Vagina (tissue), 2 donors: ENCODE measurements around the gene MOB4. TPM values are rescaled to one million over a fixed set of nuclear protein-coding genes. Genes with fewer than 3 reads are reported as not detected.

ENCODE experiments used
- DNase-seq, 2 donors: peaks; one replicate each; pipeline ENCODE4 v3.0.0-alpha.2; 2017; ENCODE audit errors: extremely low spot score in 2 of 2
- H3K27ac ChIP-seq: fragments of 200-600 bp; sonication (generic); one replicate; pipeline ENCODE4 v1.5.1; 2019
- H3K27me3 ChIP-seq: fragments of 200-600 bp; sonication (generic); one replicate; pipeline ENCODE4 v1.5.1; 2019
- H3K36me3 ChIP-seq, 2 donors: fragments of 200-600 bp; sonication (generic); one replicate each; pipeline ENCODE4 v1.5.1; 2017 to 2019
- H3K4me1 ChIP-seq: fragments of 200-600 bp; sonication (generic); one replicate; pipeline ENCODE4 v1.5.1; 2019
- H3K4me3 ChIP-seq, 2 donors: fragments of 200-600 bp; sonication (generic); 1 replicate in 1 of 2; 2 replicates in 1 of 2; pipeline ENCODE4 v1.5.1; 2016 to 2019
- H3K9me3 ChIP-seq: fragments of 200-600 bp; sonication (generic); one replicate; pipeline ENCODE4 v1.5.1; 2019
- CTCF ChIP-seq, 3 experiments: fragments of 450-650 bp in 2 of 3; fragments of 200-600 bp in 1 of 3; sonication (generic) in 1 of 3; IDR thresholded peaks; one replicate each; pipeline ENCODE4 v1.5.1; 2017 to 2019; ENCODE audit warnings: antibody characterized with exemption in 3 of 3, mild to moderate bottlenecking in 2 of 3, moderate library complexity in 2 of 3
- POLR2A ChIP-seq, 2 donors: fragments of 450-650 bp; IDR thresholded peaks; one replicate each; pipeline ENCODE4 v1.6.1; 2017; ENCODE audit warnings: antibody characterized with exemption in 2 of 2, mild to moderate bottlenecking in 2 of 2, moderate library complexity in 2 of 2
- POLR2AphosphoS5 ChIP-seq, 2 donors: sonication (generic); formaldehyde crosslinking; IDR thresholded peaks; one replicate each; pipeline ENCODE4 v1.9.0; 2017; ENCODE audit warnings: antibody characterized with exemption in 2 of 2, mild to moderate bottlenecking in 2 of 2, low read depth in 1 of 2; ENCODE audit not compliant: insufficient read depth in 1 of 2
- intact Hi-C: fragments of 100-400 bp; cut with DNase I; formaldehyde crosslinking; loops from one replicate; pipeline ENCODE4 v1.15.1; 2023
- total RNA-seq: library from RNA; depleted of rRNA; stranded (reverse); fragments of >200 nt; gene quantifications from one replicate; pipeline ENCODE4 v1.2.3, GENCODE V29; 2016

Gene MOB4
- total RNA-seq, 1 donor from 2014 or later = 24.3 TPM

GRCh38 chr2:197513915-197514314 lies 2.0 kb upstream of the MOB4 start:
- intact Hi-C loops = no loop called here
- Histone ChIP-seq H3K4me1 (peaks cover 27% of the 10 kb centered on the region), H3K27ac (no peak overlapping the region), H3K4me3 (no peak overlapping the region), H3K27me3 (no peaks in the 10 kb centered on the region), H3K9me3 (no peaks in the 10 kb centered on the region), H3K36me3 (no peaks in the 10 kb centered on the region)
- TF ChIP-seq CTCF (IDR thresholded peaks at IDR 0.05) = no peak
- TF ChIP-seq POLR2AphosphoS5 (IDR thresholded peaks at IDR 0.05; ENCODE audit: insufficient read depth in 1 of 2, low read depth in 1 of 2) = no peak
- no peak for TF ChIP-seq POLR2A (IDR thresholded peaks at IDR 0.05)
- DNase-seq = no peak

- DNase-seq = no peak
- TF ChIP-seq CTCF (IDR thresholded peaks at IDR 0.05) (no peak), POLR2AphosphoS5 (IDR thresholded peaks at IDR 0.05; ENCODE audit: insufficient read depth in 1 of 2, low read depth in 1 of 2) (no peak), POLR2A (IDR thresholded peaks at IDR 0.05) (no peak)
- Histone ChIP-seq H3K4me3 (no peak overlapping the region), H3K27ac (peak overlapping the region; percentile 93), H3K27me3 (no peaks in the 10 kb centered on the region), H3K4me1 (peaks cover 33% of the 10 kb centered on the region), H3K36me3 (no peaks in the 10 kb centered on the region), H3K9me3 (no peaks in the 10 kb centered on the region)
- intact Hi-C loops = no loop called here
These were observed 1.1 kb upstream of the MOB4 start for GRCh38 chr2:197514754-197515153.

GRCh38 chr2:197515315-197515738 lies 539 bp upstream of the MOB4 start:
- Histone ChIP-seq H3K27me3 (no peaks in the 10 kb centered on the region), H3K27ac (peak overlapping the region; percentile 93), H3K9me3 (no peaks in the 10 kb centered on the region), H3K36me3 (no peaks in the 10 kb centered on the region), H3K4me1 (peaks cover 33% of the 10 kb centered on the region), H3K4me3 (peak overlapping the region; percentile 76 to 91)
- DNase-seq = no peak
- TF ChIP-seq CTCF (IDR thresholded peaks at IDR 0.05) (no peak), POLR2AphosphoS5 (IDR thresholded peaks at IDR 0.05; ENCODE audit: insufficient read depth in 1 of 2, low read depth in 1 of 2) (no peak), POLR2A (IDR thresholded peaks at IDR 0.05) (no peak)
- intact Hi-C loops = no loop called here

- Histone ChIP-seq H3K9me3 (no peaks in the 10 kb centered on the region), H3K27ac (peak overlapping the region; percentile 93), H3K4me1 (peaks cover 33% of the 10 kb centered on the region), H3K27me3 (no peaks in the 10 kb centered on the region), H3K36me3 (no peaks in the 10 kb centered on the region), H3K4me3 (peak overlapping the region; percentile 76 to 91)
- no peak for DNase-seq
- intact Hi-C loops = no loop called here
- TF ChIP-seq POLR2A (IDR thresholded peaks at IDR 0.05) (no peak), CTCF (IDR thresholded peaks at IDR 0.05) (no peak), POLR2AphosphoS5 (IDR thresholded peaks at IDR 0.05; ENCODE audit: insufficient read depth in 1 of 2, low read depth in 1 of 2) (no peak)
These were observed 511 bp downstream of the MOB4 start for GRCh38 chr2:197516393-197516761.

- H3K36me3 ChIP-seq = no peaks in the 10 kb centered on the region
- intact Hi-C loops = no loop called here
- DNase-seq = no peak
- peak overlapping the region; percentile 76 to 91 for H3K4me3 ChIP-seq
- H3K9me3 ChIP-seq = no peaks in the 10 kb centered on the region
- no peaks in the 10 kb centered on the region for H3K27me3 ChIP-seq
- H3K4me1 ChIP-seq = peaks cover 33% of the 10 kb centered on the region
- TF ChIP-seq POLR2A (IDR thresholded peaks at IDR 0.05) (no peak), CTCF (IDR thresholded peaks at IDR 0.05) (no peak), POLR2AphosphoS5 (IDR thresholded peaks at IDR 0.05; ENCODE audit: insufficient read depth in 1 of 2, low read depth in 1 of 2) (no peak)
- H3K27ac ChIP-seq = peak overlapping the region; percentile 93
These were observed 1.3 kb downstream of the MOB4 start for GRCh38 chr2:197517150-197517549.
